ENCODE measurements around the gene VILL.

VILL gene

DNA sequence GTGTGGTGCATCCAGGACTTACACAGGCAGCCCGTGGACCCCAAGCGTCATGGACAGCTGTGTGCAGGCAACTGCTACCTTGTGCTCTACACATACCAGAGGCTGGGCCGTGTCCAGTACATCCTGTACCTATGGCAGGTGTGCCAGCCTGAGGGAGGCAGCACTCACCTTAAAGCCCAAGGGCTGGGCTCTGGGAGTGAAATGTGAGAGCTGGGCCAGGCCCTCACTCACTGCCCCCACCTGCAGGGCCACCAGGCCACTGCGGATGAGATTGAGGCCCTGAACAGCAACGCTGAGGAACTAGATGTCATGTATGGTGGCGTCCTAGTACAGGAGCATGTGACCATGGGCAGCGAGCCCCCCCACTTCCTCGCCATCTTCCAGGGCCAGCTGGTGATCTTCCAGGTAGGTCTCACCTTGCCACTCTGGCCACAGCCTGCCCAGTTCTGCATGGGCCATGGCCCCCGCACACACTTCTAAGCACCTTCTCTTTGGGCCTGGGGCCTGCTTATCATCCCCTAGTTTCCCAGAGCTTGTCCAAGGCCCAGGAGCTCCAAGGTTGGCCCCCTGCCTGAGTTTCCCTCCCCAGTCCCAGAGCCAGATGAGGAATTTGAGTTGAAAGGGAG, 11.0 kb downstream of the VILL start:
- H3K9me2 ChIP-seq (replicated peaks; ENCODE audit: insufficient read depth, low read length) = no peaks in the 10 kb centered on the region
- no peak overlapping the region for H3K9ac ChIP-seq (ENCODE audit: low read length)
- TF ChIP-seq, protein P1, sequence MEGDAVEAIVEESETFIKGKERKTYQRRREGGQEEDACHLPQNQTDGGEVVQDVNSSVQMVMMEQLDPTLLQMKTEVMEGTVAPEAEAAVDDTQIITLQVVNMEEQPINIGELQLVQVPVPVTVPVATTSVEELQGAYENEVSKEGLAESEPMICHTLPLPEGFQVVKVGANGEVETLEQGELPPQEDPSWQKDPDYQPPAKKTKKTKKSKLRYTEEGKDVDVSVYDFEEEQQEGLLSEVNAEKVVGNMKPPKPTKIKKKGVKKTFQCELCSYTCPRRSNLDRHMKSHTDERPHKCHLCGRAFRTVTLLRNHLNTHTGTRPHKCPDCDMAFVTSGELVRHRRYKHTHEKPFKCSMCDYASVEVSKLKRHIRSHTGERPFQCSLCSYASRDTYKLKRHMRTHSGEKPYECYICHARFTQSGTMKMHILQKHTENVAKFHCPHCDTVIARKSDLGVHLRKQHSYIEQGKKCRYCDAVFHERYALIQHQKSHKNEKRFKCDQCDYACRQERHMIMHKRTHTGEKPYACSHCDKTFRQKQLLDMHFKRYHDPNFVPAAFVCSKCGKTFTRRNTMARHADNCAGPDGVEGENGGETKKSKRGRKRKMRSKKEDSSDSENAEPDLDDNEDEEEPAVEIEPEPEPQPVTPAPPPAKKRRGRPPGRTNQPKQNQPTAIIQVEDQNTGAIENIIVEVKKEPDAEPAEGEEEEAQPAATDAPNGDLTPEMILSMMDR (IDR thresholded peaks at IDR 0.05; ENCODE audit: low read length) = peak; percentile 21
- TF ChIP-seq EZH2phosphoT487 (IDR thresholded peaks at IDR 0.05; ENCODE audit: low read length) (no peak), EZH2 (optimal IDR thresholded peaks at IDR 0.05; ENCODE audit: low read depth, low read length) (no peak)
- H3K79me2 ChIP-seq (ENCODE audit: low read length) = no peaks in the 10 kb centered on the region
- no peak overlapping the region for H3K4me2 ChIP-seq (ENCODE audit: low read depth, low read length)
- H3K4me1 ChIP-seq (ENCODE audit: low read length) = peaks cover 14% of the 10 kb centered on the region
- H3K4me3 ChIP-seq (ENCODE audit: low read length) = no peak overlapping the region
- no peaks in the 10 kb centered on the region for H4K20me1 ChIP-seq (ENCODE audit: insufficient read depth, low read length)
- no peaks in the 10 kb centered on the region for H3K36me3 ChIP-seq (replicated peaks; ENCODE audit: insufficient read depth, low read length)
- no peak overlapping the region for H2AFZ ChIP-seq (ENCODE audit: low read length)
- no peak for DNase-seq
- H3K27me3 ChIP-seq (replicated peaks; ENCODE audit: insufficient read depth, low read length) = no peaks in the 10 kb centered on the region
- H3K27ac ChIP-seq (ENCODE audit: low read length) = no peak overlapping the region
- no peaks in the 10 kb centered on the region for H3F3A ChIP-seq (ENCODE audit: insufficient read depth, low read length)
- no peaks in the 10 kb centered on the region for H3K9me3 ChIP-seq (replicated peaks; ENCODE audit: insufficient read depth, low read length)

DNA sequence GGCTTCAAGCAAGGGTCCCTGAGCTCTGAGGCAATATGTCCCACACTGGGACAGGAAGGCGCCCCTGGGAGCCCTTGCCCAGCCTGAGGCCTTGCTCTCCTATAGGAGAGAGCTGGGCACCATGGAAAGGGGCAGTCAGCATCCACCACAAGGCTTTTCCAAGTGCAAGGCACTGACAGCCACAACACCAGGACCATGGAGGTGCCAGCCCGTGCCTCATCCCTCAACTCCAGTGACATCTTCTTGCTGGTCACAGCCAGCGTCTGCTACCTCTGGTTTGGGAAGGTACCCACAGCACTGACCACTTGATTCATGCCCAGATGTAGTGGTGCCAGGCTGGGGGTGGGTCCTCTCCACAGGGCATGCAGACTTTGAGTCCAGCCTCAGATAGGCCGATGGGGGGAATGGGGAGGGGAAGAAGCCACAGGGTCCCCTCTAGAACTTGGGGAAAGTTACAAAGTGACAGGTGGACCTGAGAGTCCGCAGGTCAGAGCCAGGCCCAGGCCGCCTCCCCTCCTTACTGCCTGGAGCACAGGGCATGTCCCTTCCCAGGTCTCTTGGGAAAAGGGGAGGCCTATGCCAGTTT, 11.8 kb downstream of the VILL start:
- H3K27me3 ChIP-seq (replicated peaks; ENCODE audit: insufficient read depth, low read length) = no peaks in the 10 kb centered on the region
- DNase-seq = no peak
- no peak overlapping the region for H3K4me2 ChIP-seq (ENCODE audit: low read depth, low read length)
- H3F3A ChIP-seq (ENCODE audit: insufficient read depth, low read length) = no peaks in the 10 kb centered on the region
- H3K36me3 ChIP-seq (replicated peaks; ENCODE audit: insufficient read depth, low read length) = no peaks in the 10 kb centered on the region
- H3K4me3 ChIP-seq (ENCODE audit: low read length) = no peak overlapping the region
- no peak overlapping the region for H2AFZ ChIP-seq (ENCODE audit: low read length)
- no peak overlapping the region for H3K27ac ChIP-seq (ENCODE audit: low read length)
- H3K9me2 ChIP-seq (replicated peaks; ENCODE audit: insufficient read depth, low read length) = no peaks in the 10 kb centered on the region
- no peaks in the 10 kb centered on the region for H3K79me2 ChIP-seq (ENCODE audit: low read length)
- no peaks in the 10 kb centered on the region for H3K9me3 ChIP-seq (replicated peaks; ENCODE audit: insufficient read depth, low read length)
- peaks cover 11% of the 10 kb centered on the region for H3K4me1 ChIP-seq (ENCODE audit: low read length)
- H4K20me1 ChIP-seq (ENCODE audit: insufficient read depth, low read length) = no peaks in the 10 kb centered on the region
- TF ChIP-seq, protein P1 (IDR thresholded peaks at IDR 0.05; ENCODE audit: low read length) = no peak
- no peak for TF ChIP-seq EZH2phosphoT487 (IDR thresholded peaks at IDR 0.05; ENCODE audit: low read length)
- no peak for TF ChIP-seq EZH2 (optimal IDR thresholded peaks at IDR 0.05; ENCODE audit: low read depth, low read length)
- no peak overlapping the region for H3K9ac ChIP-seq (ENCODE audit: low read length)

DNA sequence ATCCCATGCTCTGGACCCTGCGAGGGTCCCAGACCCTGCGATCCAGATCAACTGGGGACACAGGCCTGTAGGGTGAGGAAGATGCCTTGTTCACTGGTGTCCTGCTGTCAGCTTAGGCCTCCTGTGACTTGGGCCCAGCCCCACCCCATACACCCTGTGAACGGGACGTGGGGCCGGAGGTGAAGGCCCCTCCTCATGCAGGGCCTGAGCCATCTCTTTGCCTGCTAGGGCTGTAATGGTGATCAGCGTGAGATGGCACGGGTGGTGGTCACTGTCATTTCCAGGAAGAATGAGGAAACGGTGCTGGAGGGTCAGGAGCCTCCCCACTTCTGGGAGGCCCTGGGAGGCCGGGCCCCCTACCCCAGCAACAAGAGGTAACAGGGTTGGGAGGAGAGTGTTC, 12.4 kb downstream of the VILL start:
- no peak overlapping the region for H3K4me3 ChIP-seq (ENCODE audit: low read length)
- H3K9ac ChIP-seq (ENCODE audit: low read length) = no peak overlapping the region
- no peak for DNase-seq
- no peaks in the 10 kb centered on the region for H3F3A ChIP-seq (ENCODE audit: insufficient read depth, low read length)
- no peaks in the 10 kb centered on the region for H3K79me2 ChIP-seq (ENCODE audit: low read length)
- H3K27me3 ChIP-seq (replicated peaks; ENCODE audit: insufficient read depth, low read length) = no peaks in the 10 kb centered on the region
- no peaks in the 10 kb centered on the region for H4K20me1 ChIP-seq (ENCODE audit: insufficient read depth, low read length)
- no peak overlapping the region for H3K4me2 ChIP-seq (ENCODE audit: low read depth, low read length)
- H3K4me1 ChIP-seq (ENCODE audit: low read length) = peaks cover 11% of the 10 kb centered on the region
- no peaks in the 10 kb centered on the region for H3K9me2 ChIP-seq (replicated peaks; ENCODE audit: insufficient read depth, low read length)
- no peak overlapping the region for H3K27ac ChIP-seq (ENCODE audit: low read length)
- no peaks in the 10 kb centered on the region for H3K9me3 ChIP-seq (replicated peaks; ENCODE audit: insufficient read depth, low read length)
- TF ChIP-seq EZH2 (optimal IDR thresholded peaks at IDR 0.05; ENCODE audit: low read depth, low read length) (no peak), EZH2phosphoT487 (IDR thresholded peaks at IDR 0.05; ENCODE audit: low read length) (no peak)
- TF ChIP-seq, protein P1 (IDR thresholded peaks at IDR 0.05; ENCODE audit: low read length) = no peak
- H3K36me3 ChIP-seq (replicated peaks; ENCODE audit: insufficient read depth, low read length) = no peaks in the 10 kb centered on the region
- H2AFZ ChIP-seq (ENCODE audit: low read length) = no peak overlapping the region
